Caki2 (cell line): ENCODE data around the gene ABHD12. TPM values are rescaled to one million over a fixed set of nuclear protein-coding genes. Genes with fewer than 3 reads are reported as not detected.
"Not testable (repeated sequence)": the region's sequence is repeated elsewhere in the genome, so short reads cannot be mapped to it uniquely, and the experiment has no call there.

Experiments
- DNase-seq: peaks from one replicate; pipeline ENCODE4 v3.0.0-alpha.2; 2015; ENCODE audit warnings: low read depth
- in situ Hi-C: cut with HindIII; loops from 2 replicates; pipeline ENCODE4 v1.10.0; 2016; ENCODE audit warnings: low sequenced_read_pairs, low pct_unique_long_range_greater_than_20kb, mixed read lengths
- total RNA-seq: library from RNA; depleted of rRNA; stranded (reverse); fragments of >200 nt; shearing (Covaris generic); gene quantifications from 2 replicates; pipeline ENCODE4 v1.2.3, GENCODE V29; 2014; ENCODE audit warnings: low replicate concordance

The ABHD12 gene
- total RNA-seq, 1 experiment from 2014 or later, result 29.7 TPM

DNA sequence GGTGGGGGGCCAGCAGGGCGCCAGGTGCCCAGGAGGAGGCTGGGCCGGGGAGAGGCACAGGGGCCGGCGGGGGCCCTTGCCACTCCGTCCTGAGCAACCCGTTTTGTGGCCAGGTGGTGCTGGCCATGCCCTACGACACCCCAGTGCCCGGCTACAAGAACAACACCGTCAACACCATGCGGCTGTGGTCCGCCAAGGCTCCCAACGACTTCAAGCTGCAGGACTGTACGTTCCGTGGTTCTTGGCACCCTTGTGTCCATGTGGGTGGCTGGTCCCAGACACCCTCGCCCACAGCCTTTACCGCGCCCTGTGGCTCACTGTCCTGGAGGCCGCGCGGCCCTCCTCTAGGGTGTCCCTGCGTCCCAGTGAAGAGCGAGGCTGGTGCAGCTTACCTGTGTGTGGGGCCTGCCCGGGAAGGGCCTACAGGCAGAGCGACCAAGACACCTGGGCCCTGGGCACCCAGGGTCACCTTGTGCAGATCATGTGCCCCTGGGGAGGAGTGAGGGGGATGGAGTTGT, 114.0 kb downstream of the ABHD12 start:
- in situ Hi-C loops, result no loop called here
- no peak for DNase-seq

- in situ Hi-C loops, result no loop called here
- DNase-seq, result no peak
These were observed 114.7 kb downstream of the ABHD12 start for GRCh38 chr20:25275813-25276532.

DNA sequence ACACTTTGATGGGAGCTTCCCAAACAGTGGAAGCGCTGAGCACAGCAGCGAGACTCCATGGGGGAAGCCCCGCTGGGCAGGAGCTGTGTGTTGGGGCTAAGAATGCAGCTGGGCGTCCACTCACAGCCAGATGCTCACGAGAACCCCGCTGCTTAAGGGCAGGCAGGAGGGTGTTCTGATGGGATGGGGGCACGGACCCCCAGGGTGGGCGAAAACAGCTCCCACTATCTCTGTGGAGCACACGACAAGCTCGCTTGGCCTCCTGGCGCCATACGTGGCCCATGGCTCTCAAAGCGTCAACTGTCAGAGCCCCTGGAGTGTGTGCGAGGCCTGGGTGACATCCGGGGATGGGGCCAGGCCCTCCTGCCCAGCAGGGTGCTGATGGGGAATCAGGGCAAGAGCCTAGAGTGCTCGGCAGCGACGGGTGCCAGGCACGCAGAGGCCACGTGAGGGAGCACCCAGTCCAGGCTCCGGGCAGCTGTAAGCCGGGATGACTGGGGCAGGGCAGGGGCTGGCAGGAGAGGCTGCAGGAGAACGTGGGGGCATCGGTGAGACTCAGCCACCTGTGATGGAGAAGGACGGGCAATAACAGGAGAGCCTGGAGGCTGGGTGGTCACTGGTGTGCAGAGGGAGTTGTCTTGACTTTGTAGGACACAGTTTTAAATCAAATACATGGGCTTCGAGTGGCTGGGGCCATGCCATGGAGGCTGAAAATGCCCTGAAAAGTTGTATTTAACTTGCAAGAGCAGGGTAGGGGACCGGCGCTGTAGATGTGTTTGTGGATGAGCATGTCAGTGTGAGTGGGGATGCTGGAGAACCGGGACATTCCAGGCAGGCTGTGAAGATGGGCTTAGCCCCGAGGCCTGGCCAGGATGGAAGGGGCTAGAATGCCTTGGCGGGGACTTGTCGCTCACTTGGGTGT, 115.5 kb downstream of the ABHD12 start:
- in situ Hi-C loops, result no loop called here
- no peak for DNase-seq

DNA sequence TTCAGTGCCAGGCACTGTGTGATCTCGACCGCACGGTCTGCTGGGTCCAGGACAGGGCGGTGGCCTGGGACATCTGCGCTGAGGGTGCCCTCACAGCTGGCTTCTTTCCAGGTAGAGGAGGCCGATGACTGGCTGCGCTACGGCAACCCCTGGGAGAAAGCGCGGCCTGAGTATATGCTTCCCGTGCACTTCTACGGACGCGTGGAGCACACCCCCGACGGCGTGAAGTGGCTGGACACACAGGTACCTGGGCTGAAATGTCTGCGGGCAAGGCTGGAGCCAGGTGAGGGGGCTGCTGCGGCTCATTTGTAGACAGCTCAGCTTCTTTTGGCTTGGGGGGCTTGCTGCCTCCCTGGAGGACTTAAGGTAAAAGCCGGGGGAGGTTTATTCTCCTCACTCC, 116.2 kb downstream of the ABHD12 start:
- in situ Hi-C loops, result no loop called here
- DNase-seq, result no peak

DNA sequence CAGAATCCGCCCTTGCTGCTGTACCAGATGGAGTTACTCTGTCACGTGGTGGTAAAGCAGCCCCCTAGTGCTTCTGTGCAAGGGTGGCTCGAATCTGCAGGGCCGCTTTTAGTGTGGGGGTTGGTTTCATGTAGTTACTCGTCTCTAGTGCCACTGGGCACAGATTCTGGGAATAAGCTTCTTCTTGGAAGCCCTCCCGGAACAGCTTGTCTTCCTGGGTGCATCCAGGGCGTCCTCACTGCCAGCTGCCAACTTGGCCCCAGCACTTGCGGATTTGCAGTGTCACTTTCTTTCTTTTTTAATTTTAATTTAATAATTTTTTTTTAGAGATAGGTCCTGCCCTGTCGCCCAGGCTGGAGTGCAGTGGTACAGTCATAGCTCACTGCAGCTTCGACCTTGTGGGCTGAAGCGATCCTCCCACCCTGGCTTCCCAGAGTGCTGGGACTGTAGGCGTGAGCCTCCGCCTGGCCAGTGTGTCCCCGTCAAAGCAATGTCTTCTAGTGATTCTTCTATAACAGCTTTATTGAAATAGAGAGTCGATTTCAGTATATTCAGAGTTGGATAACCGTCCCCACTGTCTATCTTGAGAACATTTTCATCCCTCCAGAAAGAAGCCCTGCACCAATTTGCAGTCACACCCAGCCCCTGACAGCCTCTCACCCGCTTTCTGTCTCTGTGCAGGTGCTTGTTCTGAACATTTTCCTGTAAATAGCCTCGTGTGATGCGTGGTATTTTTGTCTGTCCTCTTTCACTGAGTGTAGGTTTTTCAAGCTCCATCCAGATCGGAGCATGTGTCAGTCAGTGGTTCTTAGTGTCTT, 116.9 kb downstream of the ABHD12 start:
- DNase-seq, result no peak

DNA sequence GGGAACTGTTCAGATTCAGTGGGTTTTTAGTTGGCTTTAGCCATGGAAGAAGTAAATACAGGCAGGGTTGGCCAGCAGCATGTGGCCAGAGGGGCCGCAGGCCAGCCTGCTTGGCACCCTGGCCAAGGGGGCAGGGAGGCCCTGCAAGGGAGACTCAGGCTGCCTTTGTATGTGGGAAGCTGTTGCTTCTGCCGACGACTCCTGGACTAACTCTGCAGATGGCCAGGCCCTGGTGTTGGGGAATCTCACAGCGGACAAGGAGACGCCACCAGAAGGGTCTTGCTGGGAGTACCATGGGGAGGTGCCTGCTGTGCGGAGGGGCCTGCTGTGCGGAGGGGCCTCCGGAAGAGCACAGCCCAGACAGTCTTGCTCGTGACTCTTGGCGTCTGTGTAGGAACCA, 117.6 kb downstream of the ABHD12 start:
- in situ Hi-C loops, result no loop called here

More for the DNA sequence above, 116.9 kb downstream of the ABHD12 start:
- in situ Hi-C loops, result no loop called here

GRCh38 chr20:25272223-25273000, 118.2 kb downstream of the ABHD12 start:
- in situ Hi-C loops, result no loop called here
- no peak for DNase-seq

More for the DNA sequence above, 117.6 kb downstream of the ABHD12 start:
- DNase-seq, result no peak

DNA sequence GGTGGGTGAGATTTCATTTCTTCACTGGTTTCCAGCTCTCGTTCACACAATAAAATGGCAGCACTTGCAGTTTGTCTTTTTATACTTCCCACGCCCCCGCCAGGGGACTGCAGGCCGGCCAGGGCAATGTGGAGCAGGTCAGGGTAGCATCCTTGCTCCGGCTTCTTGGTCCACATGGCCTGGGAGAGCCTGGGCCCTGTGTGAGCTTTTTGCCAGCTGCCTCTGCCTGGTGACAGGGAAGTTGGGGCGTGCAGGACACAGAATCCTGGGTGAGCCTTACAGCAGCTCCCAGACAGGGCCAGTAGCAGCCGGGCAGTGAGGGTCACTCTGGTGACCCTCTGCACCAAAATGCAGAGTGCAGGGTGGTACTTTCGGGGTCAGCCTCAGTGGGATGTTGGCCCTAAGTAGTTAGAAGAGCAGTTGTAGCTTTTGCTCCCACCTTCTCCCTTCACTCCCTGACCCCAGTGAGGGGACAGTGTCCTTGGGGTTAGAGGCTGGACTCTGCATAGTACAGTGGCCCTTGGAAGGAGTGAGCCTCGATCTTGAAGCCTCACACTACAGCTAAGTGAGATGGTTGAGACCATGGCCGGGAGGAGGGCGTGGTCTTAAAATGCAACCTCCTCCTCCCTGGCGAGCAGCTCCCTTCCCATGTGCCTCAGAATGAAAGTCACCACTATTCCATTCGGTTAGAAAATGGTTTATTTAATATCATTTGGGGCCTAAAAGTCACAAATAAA, 119.0 kb downstream of the ABHD12 start:
- DNase-seq, result no peak
- in situ Hi-C loops, result no loop called here

DNA sequence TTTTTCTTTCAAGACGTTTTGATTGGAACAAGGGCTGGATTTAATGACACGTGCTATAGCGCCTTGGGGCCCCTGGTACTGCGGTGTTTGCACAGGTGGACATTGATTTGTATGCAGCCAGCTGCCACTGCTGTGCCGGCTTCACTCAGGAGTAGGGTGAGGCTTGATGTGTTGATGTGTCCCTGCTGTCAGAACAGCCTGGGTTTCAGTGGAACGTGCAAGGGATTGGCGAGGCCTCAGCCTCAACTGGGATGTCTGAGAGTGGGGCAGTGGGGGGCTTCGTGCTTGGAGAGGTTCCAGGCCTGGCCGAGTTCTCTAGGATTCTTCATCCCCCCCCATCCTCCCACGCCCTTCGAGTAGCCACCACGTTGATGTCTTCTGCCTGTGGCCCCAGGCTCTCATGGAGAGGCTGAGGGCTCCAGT, 119.8 kb downstream of the ABHD12 start:
- DNase-seq, result no peak
- in situ Hi-C loops, result no loop called here

GRCh38 chr20:25269833-25270170, 120.8 kb downstream of the ABHD12 start:
- in situ Hi-C loops, result no loop called here
- no peak for DNase-seq

- no peak for DNase-seq
- in situ Hi-C loops, result no loop called here
These were observed 121.4 kb downstream of the ABHD12 start for GRCh38 chr20:25269057-25269832.

- DNase-seq, in situ Hi-C loops: not testable (repeated sequence)
These were observed 129.7 kb downstream of the ABHD12 start for GRCh38 chr20:25260770-25261437.

DNA sequence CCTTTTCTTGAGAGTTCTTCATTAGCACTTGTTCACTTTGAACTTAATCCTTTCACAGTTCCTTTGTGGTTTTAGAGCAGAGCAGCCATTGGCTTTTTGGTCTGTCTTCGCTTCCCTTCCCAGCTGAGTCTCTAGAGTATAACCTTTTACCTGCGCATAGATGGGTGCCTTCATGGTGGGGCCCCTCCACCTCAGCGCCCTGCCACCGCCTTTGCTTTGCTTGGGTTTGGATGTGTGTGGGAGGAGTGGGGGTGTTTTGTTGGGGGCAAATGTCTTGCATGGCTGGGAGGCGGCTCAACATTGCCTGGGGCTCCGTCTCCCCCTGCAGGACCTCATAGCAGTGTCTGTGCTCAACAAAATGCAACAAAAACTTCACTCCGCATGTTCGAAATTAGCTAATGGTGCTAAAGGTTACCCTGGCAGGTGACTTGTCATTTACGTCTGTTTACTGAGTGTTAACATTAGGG, 130.8 kb downstream of the ABHD12 start:
- in situ Hi-C loops, result no loop called here
- DNase-seq, result no peak

GRCh38 chr20:25259358-25259757, 131.3 kb downstream of the ABHD12 start:
- in situ Hi-C loops, result no loop called here
- DNase-seq, result no peak

- no peak for DNase-seq
- in situ Hi-C loops, result no loop called here
These were observed 131.8 kb downstream of the ABHD12 start for GRCh38 chr20:25258828-25259227.

GRCh38 chr20:25258476-25258805, 132.2 kb downstream of the ABHD12 start:
- no peak for DNase-seq
- in situ Hi-C loops, result no loop called here
